BLaER1 (cell line): ENCODE measurements around the gene OCIAD1.
A peak's percentile ranks its signal among the peaks of the same experiment; 100 is the strongest.
"Not testable (repeated sequence)": the region's sequence is repeated elsewhere in the genome, so short reads cannot be mapped to it uniquely, and the experiment has no call there.

Experiments used
- H3K27ac ChIP-seq: shearing (Covaris generic); formaldehyde crosslinking; 2 replicates; pipeline ENCODE4 v1.8.1; 2022
- H3K27me3 ChIP-seq: shearing (Covaris generic); formaldehyde crosslinking; 2 replicates; pipeline ENCODE4 v1.8.1; 2022
- H3K36me3 ChIP-seq: shearing (Covaris generic); formaldehyde crosslinking; 2 replicates; pipeline ENCODE4 v1.8.1; 2022
- H3K4me1 ChIP-seq: shearing (Covaris generic); formaldehyde crosslinking; 2 replicates; pipeline ENCODE4 v1.8.1; 2022
- H3K4me2 ChIP-seq: shearing (Covaris generic); formaldehyde crosslinking; 2 replicates; pipeline ENCODE4 v1.8.1; 2022
- H3K4me3 ChIP-seq: shearing (Covaris generic); formaldehyde crosslinking; 2 replicates; pipeline ENCODE4 v1.8.1; 2022
- H3K9ac ChIP-seq: shearing (Covaris generic); formaldehyde crosslinking; 2 replicates; pipeline ENCODE4 v1.8.1; 2022
- H3K9me3 ChIP-seq: shearing (Covaris generic); formaldehyde crosslinking; 2 replicates; pipeline ENCODE4 v1.8.1; 2022
- H4K20me1 ChIP-seq: shearing (Covaris generic); formaldehyde crosslinking; 2 replicates; pipeline ENCODE4 v1.8.1; 2022
- Cebpa-rat ChIP-seq: shearing (Covaris generic); IDR thresholded peaks from 2 replicates; pipeline ENCODE4 v1.8.1; 2022

The OCIAD1 gene

GRCh38 chr4:48879561-48880442, 48.9 kb downstream of the OCIAD1 start:
- H4K20me1 ChIP-seq: no peaks in the 10 kb centered on the region
- no peak overlapping the region for H3K4me2 ChIP-seq
- H3K27me3 ChIP-seq: no peaks in the 10 kb centered on the region
- TF ChIP-seq Cebpa-rat: no peak
- no peak overlapping the region for H3K9ac ChIP-seq
- no peaks in the 10 kb centered on the region for H3K4me1 ChIP-seq
- H3K27ac ChIP-seq: no peak overlapping the region
- H3K36me3 ChIP-seq: no peaks in the 10 kb centered on the region
- H3K9me3 ChIP-seq: no peaks in the 10 kb centered on the region
- no peak overlapping the region for H3K4me3 ChIP-seq

- not testable (repeated sequence) for H3K4me1 ChIP-seq, H4K20me1 ChIP-seq, H3K9me3 ChIP-seq, H3K36me3 ChIP-seq, H3K27me3 ChIP-seq, H3K27ac ChIP-seq, H3K4me3 ChIP-seq, H3K9ac ChIP-seq, H3K4me2 ChIP-seq
Observed at GRCh38 chr4:48881646-48882045, 50.8 kb downstream of the OCIAD1 start.

GRCh38 chr4:48889750-48890149, 58.9 kb downstream of the OCIAD1 start:
- H3K27ac ChIP-seq, H3K9me3 ChIP-seq, H3K4me2 ChIP-seq, H3K4me3 ChIP-seq, H4K20me1 ChIP-seq, H3K4me1 ChIP-seq, H3K9ac ChIP-seq, H3K27me3 ChIP-seq: not testable (repeated sequence)
- H3K36me3 ChIP-seq: peaks cover 11% of the 10 kb centered on the region

- Histone ChIP-seq H3K9ac (no peak overlapping the region), H4K20me1 (no peaks in the 10 kb centered on the region), H3K4me2 (peak overlapping the region; percentile 44), H3K4me3 (no peak overlapping the region), H3K36me3 (peaks cover 11% of the 10 kb centered on the region), H3K9me3 (0 out of 2 replicates have a peak, but pooled peaks cover 9% of the 10 kb centered on the region), H3K4me1 (peaks cover 9% of the 10 kb centered on the region), H3K27me3 (no peaks in the 10 kb centered on the region), H3K27ac (no peak overlapping the region)
- TF ChIP-seq Cebpa-rat: no peak
Observed at GRCh38 chr4:48891028-48891619, 60.2 kb downstream of the OCIAD1 start.

GRCh38 chr4:48896845-48897244, 66.0 kb downstream of the OCIAD1 start:
- Histone ChIP-seq H3K36me3 (peaks cover 30% of the 10 kb centered on the region), H3K4me1 (peaks cover 5% of the 10 kb centered on the region), H3K4me3 (no peak overlapping the region), H3K4me2 (no peak overlapping the region), H3K27ac (no peak overlapping the region), H3K27me3 (no peaks in the 10 kb centered on the region), H4K20me1 (no peaks in the 10 kb centered on the region), H3K9ac (no peak overlapping the region), H3K9me3 (no peaks in the 10 kb centered on the region)
- TF ChIP-seq Cebpa-rat: no peak

GRCh38 chr4:48898733-48899431, 68.0 kb downstream of the OCIAD1 start:
- Histone ChIP-seq H3K4me2 (peak overlapping the region; percentile 19; the same call in 1 of the 2 replicates), H3K27me3 (no peaks in the 10 kb centered on the region), H3K4me1 (0 out of 2 replicates have a peak, but pooled peaks cover 4% of the 10 kb centered on the region), H3K4me3 (no peak overlapping the region), H3K9ac (no peak overlapping the region), H3K36me3 (peaks cover 30% of the 10 kb centered on the region), H4K20me1 (no peaks in the 10 kb centered on the region), H3K9me3 (no peaks in the 10 kb centered on the region), H3K27ac (no peak overlapping the region)
- TF ChIP-seq Cebpa-rat: no peak

GRCh38 chr4:48899432-48899749, 68.5 kb downstream of the OCIAD1 start:
- H3K4me3 ChIP-seq: no peak overlapping the region
- peaks cover 30% of the 10 kb centered on the region for H3K36me3 ChIP-seq
- no peak overlapping the region for H3K9ac ChIP-seq
- no peak overlapping the region for H3K27ac ChIP-seq
- H3K4me1 ChIP-seq: 0 out of 2 replicates have a peak, but pooled peaks cover 4% of the 10 kb centered on the region
- H3K27me3 ChIP-seq: no peaks in the 10 kb centered on the region
- no peaks in the 10 kb centered on the region for H3K9me3 ChIP-seq
- no peaks in the 10 kb centered on the region for H4K20me1 ChIP-seq
- H3K4me2 ChIP-seq: peak overlapping the region; percentile 19; the same call in 1 of the 2 replicates
- no peak for TF ChIP-seq Cebpa-rat

GRCh38 chr4:48899950-48900349, 69.1 kb downstream of the OCIAD1 start:
- Histone ChIP-seq H3K9me3 (no peaks in the 10 kb centered on the region), H3K27ac (no peak overlapping the region), H3K9ac (no peak overlapping the region), H4K20me1 (no peaks in the 10 kb centered on the region), H3K4me2 (no peak overlapping the region), H3K36me3 (peaks cover 30% of the 10 kb centered on the region), H3K4me1 (0 out of 2 replicates have a peak, but pooled peaks cover 4% of the 10 kb centered on the region), H3K4me3 (no peak overlapping the region), H3K27me3 (no peaks in the 10 kb centered on the region)
- TF ChIP-seq Cebpa-rat: no peak

GRCh38 chr4:48901196-48901595, 70.3 kb downstream of the OCIAD1 start:
- Histone ChIP-seq H3K36me3 (peaks cover 29% of the 10 kb centered on the region), H3K4me1 (peaks cover 14% of the 10 kb centered on the region), H3K27ac (no peak overlapping the region), H3K9ac (no peak overlapping the region), H3K4me3 (no peak overlapping the region), H3K9me3 (no peaks in the 10 kb centered on the region), H3K27me3 (peaks cover 6% of the 10 kb centered on the region; the same call in 1 of the 2 replicates), H4K20me1 (no peaks in the 10 kb centered on the region), H3K4me2 (no peak overlapping the region)
- no peak for TF ChIP-seq Cebpa-rat

GRCh38 chr4:48902266-48902665, 71.4 kb downstream of the OCIAD1 start:
- no peak overlapping the region for H3K4me3 ChIP-seq
- H3K9me3 ChIP-seq: no peaks in the 10 kb centered on the region
- peaks cover 6% of the 10 kb centered on the region; the same call in 1 of the 2 replicates for H3K27me3 ChIP-seq
- H4K20me1 ChIP-seq: no peaks in the 10 kb centered on the region
- H3K27ac ChIP-seq: no peak overlapping the region
- H3K9ac ChIP-seq: no peak overlapping the region
- H3K4me1 ChIP-seq: peaks cover 22% of the 10 kb centered on the region
- peaks cover 18% of the 10 kb centered on the region for H3K36me3 ChIP-seq
- H3K4me2 ChIP-seq: no peak overlapping the region
- no peak for TF ChIP-seq Cebpa-rat
